ENCODE data around the gene STK11. TPM values are rescaled to one million over a fixed set of nuclear protein-coding genes. Genes with fewer than 3 reads are reported as not detected.

The STK11 gene
- total and polyA plus RNA-seq, 2 of the 4 experiments (the other 2 are of a cell fraction): 39.3 to 42.8 TPM

GRCh38 chr19:1268226-1269064, 62.9 kb downstream of the STK11 start:
- Histone ChIP-seq H4K5ac (ENCODE audit: low read depth, low read length) (no peak overlapping the region), H3K27ac (ENCODE audit: insufficient read depth, low read length) (peak overlapping the region; percentile 12; the same call in 1 of the 2 replicates), H2AK5ac (ENCODE audit: low read depth, low read length) (peak overlapping the region; percentile 66), H3K79me1 (ENCODE audit: low read depth in 1 of 2, low read length in 2 of 2) (peaks cover 9 to 63% of the 10 kb centered on the region in 2 experiments; a peak in 3 of 4 replicates), H4K20me1 (ENCODE audit: insufficient read depth, low read length) (peaks cover 54% of the 10 kb centered on the region), H3K27me3 (ENCODE audit: control insufficient read depth, insufficient read depth, low read length) (no peaks in the 10 kb centered on the region), H4K91ac (ENCODE audit: insufficient read depth, low read depth, low read length) (peak overlapping the region; percentile 8; the same call in 1 of the 2 replicates), H3K9ac (ENCODE audit: low read depth, low read length) (peak overlapping the region; percentile 24; the same call in 1 of the 2 replicates), H3K18ac (ENCODE audit: low read depth, low read length) (no peak overlapping the region), H3K9me3 (ENCODE audit: control insufficient read depth, insufficient read depth, low read length) (no peaks in the 10 kb centered on the region), H2BK20ac (ENCODE audit: low read depth, low read length) (no peak overlapping the region), H3K9me1 (ENCODE audit: insufficient read depth, low read length) (peaks cover 8% of the 10 kb centered on the region), H3K14ac (replicated peaks; ENCODE audit: low read depth, low read length) (no peak overlapping the region), H2AFZ (replicated peaks; ENCODE audit: low read length, poor library complexity) (peak overlapping the region; percentile 80), H2BK5ac (ENCODE audit: low read depth, low read length, poor library complexity, severe bottlenecking) (peak overlapping the region; percentile 18), H2BK120ac (ENCODE audit: low read depth, low read length) (no peak overlapping the region), H3K4me3 (ENCODE audit: insufficient read depth, low read depth, low read length) (no peak overlapping the region), H4K8ac (ENCODE audit: low read depth in 2 of 2, low read length in 2 of 2) (peak overlapping the region in 1 of 2 experiments; percentile 45; a peak in 1 of 4 replicates), H2BK15ac (ENCODE audit: low read depth, low read length) (no peak overlapping the region; the same call in 2 of the 3 replicates), H3K23ac (ENCODE audit: low read depth, low read length) (no peak overlapping the region), H3K4me1 (ENCODE audit: control insufficient read depth, insufficient read depth, low read length) (peaks cover 39% of the 10 kb centered on the region), H2AK9ac (replicated peaks; ENCODE audit: low read depth, low read length, poor library complexity) (peak overlapping the region; percentile 62), H3K56ac (ENCODE audit: extremely low read depth, insufficient read depth, low read length) (no peak overlapping the region), H3K36me3 (ENCODE audit: control insufficient read depth, insufficient read depth, low read length) (peaks cover 27% of the 10 kb centered on the region), H3K4ac (ENCODE audit: low read depth, low read length) (peak overlapping the region; percentile 68), H3K4me2 (ENCODE audit: low read depth, low read length) (peak overlapping the region; percentile 61)
- DNase-seq (no peak), ATAC-seq (ENCODE audit: low read depth) (no peak)
- TF ChIP-seq CTCF (conservative IDR thresholded peaks at IDR 0.05; ENCODE audit: low read depth, low read length) (no peak), MAFK (IDR thresholded peaks at IDR 0.05; ENCODE audit: low read depth, low read length) (no peak), BHLHE40 (IDR thresholded peaks at IDR 0.05; ENCODE audit: low read depth, low read length) (peak; percentile 42; the same call in 1 of the 2 replicates), MXI1 (IDR thresholded peaks at IDR 0.05; ENCODE audit: borderline replicate concordance, low read depth, low read length) (no peak), CHD1 (IDR thresholded peaks at IDR 0.05; ENCODE audit: low read depth, low read length) (no peak), SMC3 (IDR thresholded peaks at IDR 0.05; ENCODE audit: low read depth, low read length) (no peak)
- intact Hi-C loops (cut with micrococcal nuclease) (loop anchor here (1.0 kb wide), 1 partner anchor 19 kb away; no protein-coding TSS in a partner anchor), dilution Hi-C loops (cut with HindIII; ENCODE audit: low sequenced_read_pairs, unreplicated experiment) (no loop called here), in situ Hi-C loops (cut with MboI; ENCODE audit: low sequenced_read_pairs) (no loop called here)
- BruUV-seq (replicated peaks): no TSS peak
- WGBS, 2 experiments (ENCODE audit: extremely low coverage in 2 of 2, insufficient read length in 1 of 2): 56% methylated on average over 19 of the region's 40 CpGs; no CpG with 5 or more reads in 1 of the 2 experiments
- CTCF ChIA-PET: interaction anchor here (1.5 to 3.5 kb wide), 4 partner anchors 11 to 25 kb away, joined by 8 to 64 read pairs (median 13); no protein-coding TSS in a partner anchor
- POLR2A ChIA-PET (ENCODE audit: unreplicated experiment): interaction anchor here (0.5 to 1.4 kb wide), 17 partner anchors 8 to 285 kb away, joined by 3 to 62 read pairs (median 4); partner anchors contain the start of genes ATP5F1D, GPX4 and WDR18

Measured in IMR-90 (cell line).